Esophagus squamous epithelium (tissue), 4 donors: ENCODE results near the gene COQ8A.

Source experiments
- CTCF ChIP-seq, 6 experiments: fragments of 450-650 bp in 4 of 6; fragments of 200-600 bp in 2 of 6; sonication (generic) in 2 of 6; IDR thresholded peaks; one replicate each; pipeline ENCODE4 v1.5.1; 2016 to 2019; ENCODE audit warnings: antibody characterized with exemption in 6 of 6, mild to moderate bottlenecking in 4 of 6, moderate library complexity in 4 of 6
- POLR2A ChIP-seq, 4 donors: fragments of 450-650 bp; IDR thresholded peaks; one replicate each; pipeline ENCODE4 v1.6.1; 2017; ENCODE audit warnings: antibody characterized with exemption in 4 of 4, mild to moderate bottlenecking in 4 of 4, moderate library complexity in 3 of 4

DNA sequence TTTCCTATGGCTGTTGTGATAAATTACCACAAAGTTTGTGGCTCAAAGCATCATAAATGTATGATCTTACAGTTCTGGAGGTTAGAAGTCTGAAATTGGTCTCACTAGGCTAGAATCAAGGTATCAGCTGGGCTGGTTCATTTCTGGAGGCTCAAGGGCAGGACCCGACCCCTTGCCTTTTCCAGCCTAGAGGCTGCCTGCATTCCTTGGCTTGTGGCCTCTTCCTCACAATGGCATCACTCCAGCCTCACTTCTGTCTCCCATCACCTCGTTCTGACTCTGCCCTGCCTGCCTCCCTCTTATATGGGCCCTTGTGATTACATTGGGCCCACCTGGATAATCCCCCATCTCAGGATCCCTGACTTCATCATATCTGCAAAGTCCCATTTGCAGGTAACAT is 8.0 kb downstream of the COQ8A start:
- TF ChIP-seq CTCF (IDR thresholded peaks at IDR 0.05) (no peak), POLR2A (IDR thresholded peaks at IDR 0.05) (no peak)
